ENCODE data around the gene OR2AT4.

Gene OR2AT4

GRCh38 chr11:75069473-75069872 is 27.2 kb downstream of the OR2AT4 start:
- H3K4me1 ChIP-seq (ENCODE audit: control insufficient read depth, insufficient read depth, low read length): no peaks in the 10 kb centered on the region
- no peaks in the 10 kb centered on the region for H3K27me3 ChIP-seq (ENCODE audit: control insufficient read depth, insufficient read depth, low read length, poor library complexity, severe bottlenecking)
- 98% methylated on average over 4 of the region's 4 CpGs for WGBS, 2 experiments
- no peak overlapping the region for H3K4me3 ChIP-seq (ENCODE audit: insufficient read depth, low read depth, low read length)
- no peaks in the 10 kb centered on the region for H3K9me3 ChIP-seq (ENCODE audit: control insufficient read depth, low read length)
- no peak overlapping the region for H3K27ac ChIP-seq (ENCODE audit: insufficient read depth, low read depth, low read length, poor library complexity, severe bottlenecking)
- no peaks in the 10 kb centered on the region for H3K36me3 ChIP-seq (ENCODE audit: control insufficient read depth, insufficient read depth, low read length)

- Histone ChIP-seq H3K27me3 (ENCODE audit: control insufficient read depth, insufficient read depth, low read length, poor library complexity, severe bottlenecking) (no peaks in the 10 kb centered on the region), H3K9me3 (ENCODE audit: control insufficient read depth, low read length) (no peaks in the 10 kb centered on the region), H3K4me3 (ENCODE audit: insufficient read depth, low read depth, low read length) (no peak overlapping the region), H3K27ac (ENCODE audit: insufficient read depth, low read depth, low read length, poor library complexity, severe bottlenecking) (no peak overlapping the region), H3K4me1 (ENCODE audit: control insufficient read depth, insufficient read depth, low read length) (no peaks in the 10 kb centered on the region), H3K36me3 (ENCODE audit: control insufficient read depth, insufficient read depth, low read length) (no peaks in the 10 kb centered on the region)
Measured at GRCh38 chr11:75068993-75069392, 27.7 kb downstream of the OR2AT4 start.

- Histone ChIP-seq H3K4me3 (ENCODE audit: insufficient read depth, low read depth, low read length) (no peak overlapping the region), H3K36me3 (ENCODE audit: control insufficient read depth, insufficient read depth, low read length) (no peaks in the 10 kb centered on the region), H3K27me3 (ENCODE audit: control insufficient read depth, insufficient read depth, low read length, poor library complexity, severe bottlenecking) (no peaks in the 10 kb centered on the region), H3K9me3 (ENCODE audit: control insufficient read depth, low read length) (no peaks in the 10 kb centered on the region), H3K4me1 (ENCODE audit: control insufficient read depth, insufficient read depth, low read length) (no peaks in the 10 kb centered on the region), H3K27ac (ENCODE audit: insufficient read depth, low read depth, low read length, poor library complexity, severe bottlenecking) (no peak overlapping the region)
Measured at GRCh38 chr11:75068559-75068958, 28.1 kb downstream of the OR2AT4 start.

- 84 to 88% methylated on average over 7 of the region's 7 CpGs for WGBS, 2 experiments
- Histone ChIP-seq H3K4me3 (ENCODE audit: insufficient read depth, low read depth, low read length) (no peak overlapping the region), H3K36me3 (ENCODE audit: control insufficient read depth, insufficient read depth, low read length) (no peaks in the 10 kb centered on the region), H3K27ac (ENCODE audit: insufficient read depth, low read depth, low read length, poor library complexity, severe bottlenecking) (no peak overlapping the region), H3K4me1 (ENCODE audit: control insufficient read depth, insufficient read depth, low read length) (no peaks in the 10 kb centered on the region), H3K9me3 (ENCODE audit: control insufficient read depth, low read length) (no peaks in the 10 kb centered on the region), H3K27me3 (ENCODE audit: control insufficient read depth, insufficient read depth, low read length, poor library complexity, severe bottlenecking) (no peaks in the 10 kb centered on the region)
Measured at GRCh38 chr11:75066061-75066460, 30.6 kb downstream of the OR2AT4 start.

GRCh38 chr11:75063741-75064314 is 32.8 kb downstream of the OR2AT4 start:
- Histone ChIP-seq H3K4me1 (ENCODE audit: control insufficient read depth, insufficient read depth, low read length) (no peaks in the 10 kb centered on the region), H3K27ac (ENCODE audit: insufficient read depth, low read depth, low read length, poor library complexity, severe bottlenecking) (no peak overlapping the region), H3K4me3 (ENCODE audit: insufficient read depth, low read depth, low read length) (no peak overlapping the region), H3K9me3 (ENCODE audit: control insufficient read depth, low read length) (no peaks in the 10 kb centered on the region), H3K27me3 (ENCODE audit: control insufficient read depth, insufficient read depth, low read length, poor library complexity, severe bottlenecking) (no peaks in the 10 kb centered on the region), H3K36me3 (ENCODE audit: control insufficient read depth, insufficient read depth, low read length) (no peaks in the 10 kb centered on the region)
- WGBS, 2 experiments: 79 to 83% methylated on average over 3 of the region's 3 CpGs

GRCh38 chr11:75059299-75059698 is 37.4 kb downstream of the OR2AT4 start:
- no peak overlapping the region for H3K27ac ChIP-seq (ENCODE audit: insufficient read depth, low read depth, low read length, poor library complexity, severe bottlenecking)
- H3K4me3 ChIP-seq (ENCODE audit: insufficient read depth, low read depth, low read length): no peak overlapping the region
- no peaks in the 10 kb centered on the region for H3K4me1 ChIP-seq (ENCODE audit: control insufficient read depth, insufficient read depth, low read length)
- H3K9me3 ChIP-seq (ENCODE audit: control insufficient read depth, low read length): no peaks in the 10 kb centered on the region
- H3K36me3 ChIP-seq (ENCODE audit: control insufficient read depth, insufficient read depth, low read length): no peaks in the 10 kb centered on the region
- no peaks in the 10 kb centered on the region for H3K27me3 ChIP-seq (ENCODE audit: control insufficient read depth, insufficient read depth, low read length, poor library complexity, severe bottlenecking)

- no peak overlapping the region for H3K4me3 ChIP-seq (ENCODE audit: insufficient read depth, low read depth, low read length)
- H3K27me3 ChIP-seq (ENCODE audit: control insufficient read depth, insufficient read depth, low read length, poor library complexity, severe bottlenecking): no peaks in the 10 kb centered on the region
- H3K9me3 ChIP-seq (ENCODE audit: control insufficient read depth, low read length): no peaks in the 10 kb centered on the region
- no peaks in the 10 kb centered on the region for H3K4me1 ChIP-seq (ENCODE audit: control insufficient read depth, insufficient read depth, low read length)
- H3K27ac ChIP-seq (ENCODE audit: insufficient read depth, low read depth, low read length, poor library complexity, severe bottlenecking): no peak overlapping the region
- WGBS, 2 experiments: 96 to 98% methylated on average over 1 to 2 of the region's 3 CpGs
- H3K36me3 ChIP-seq (ENCODE audit: control insufficient read depth, insufficient read depth, low read length): no peaks in the 10 kb centered on the region
Measured at GRCh38 chr11:75056814-75057213, 39.9 kb downstream of the OR2AT4 start.

GRCh38 chr11:75055511-75055910 is 41.2 kb downstream of the OR2AT4 start:
- H3K27me3 ChIP-seq (ENCODE audit: control insufficient read depth, insufficient read depth, low read length, poor library complexity, severe bottlenecking): no peaks in the 10 kb centered on the region
- 95 to 98% methylated on average over 4 to 6 of the region's 6 CpGs for WGBS, 2 experiments
- H3K27ac ChIP-seq (ENCODE audit: insufficient read depth, low read depth, low read length, poor library complexity, severe bottlenecking): no peak overlapping the region
- no peaks in the 10 kb centered on the region for H3K4me1 ChIP-seq (ENCODE audit: control insufficient read depth, insufficient read depth, low read length)
- H3K4me3 ChIP-seq (ENCODE audit: insufficient read depth, low read depth, low read length): no peak overlapping the region
- no peaks in the 10 kb centered on the region for H3K9me3 ChIP-seq (ENCODE audit: control insufficient read depth, low read length)
- H3K36me3 ChIP-seq (ENCODE audit: control insufficient read depth, insufficient read depth, low read length): no peaks in the 10 kb centered on the region

GRCh38 chr11:75052457-75052856 is 44.2 kb downstream of the OR2AT4 start:
- WGBS, 2 experiments: 22 to 30% methylated on average over 1 of the region's 1 CpG
- no peaks in the 10 kb centered on the region for H3K4me1 ChIP-seq (ENCODE audit: control insufficient read depth, insufficient read depth, low read length)
- no peak overlapping the region for H3K4me3 ChIP-seq (ENCODE audit: insufficient read depth, low read depth, low read length)
- no peaks in the 10 kb centered on the region for H3K9me3 ChIP-seq (ENCODE audit: control insufficient read depth, low read length)
- no peak overlapping the region for H3K27ac ChIP-seq (ENCODE audit: insufficient read depth, low read depth, low read length, poor library complexity, severe bottlenecking)
- H3K36me3 ChIP-seq (ENCODE audit: control insufficient read depth, insufficient read depth, low read length): no peaks in the 10 kb centered on the region
- H3K27me3 ChIP-seq (ENCODE audit: control insufficient read depth, insufficient read depth, low read length, poor library complexity, severe bottlenecking): no peaks in the 10 kb centered on the region

- Histone ChIP-seq H3K4me3 (ENCODE audit: insufficient read depth, low read depth, low read length) (no peak overlapping the region), H3K9me3 (ENCODE audit: control insufficient read depth, low read length) (no peaks in the 10 kb centered on the region), H3K36me3 (ENCODE audit: control insufficient read depth, insufficient read depth, low read length) (no peaks in the 10 kb centered on the region), H3K27me3 (ENCODE audit: control insufficient read depth, insufficient read depth, low read length, poor library complexity, severe bottlenecking) (no peaks in the 10 kb centered on the region), H3K27ac (ENCODE audit: insufficient read depth, low read depth, low read length, poor library complexity, severe bottlenecking) (no peak overlapping the region), H3K4me1 (ENCODE audit: control insufficient read depth, insufficient read depth, low read length) (no peaks in the 10 kb centered on the region)
- WGBS, 2 experiments: 95 to 96% methylated on average over 5 of the region's 5 CpGs
Measured at GRCh38 chr11:75051043-75051442, 45.6 kb downstream of the OR2AT4 start.

GRCh38 chr11:75050516-75050915 is 46.2 kb downstream of the OR2AT4 start:
- WGBS, 2 experiments: 90 to 93% methylated on average over 4 of the region's 4 CpGs
- Histone ChIP-seq H3K27ac (ENCODE audit: insufficient read depth, low read depth, low read length, poor library complexity, severe bottlenecking) (no peak overlapping the region), H3K4me1 (ENCODE audit: control insufficient read depth, insufficient read depth, low read length) (no peaks in the 10 kb centered on the region)

More at GRCh38 chr11:75050516-75050915, 46.2 kb downstream of the OR2AT4 start:
- no peaks in the 10 kb centered on the region for H3K27me3 ChIP-seq (ENCODE audit: control insufficient read depth, insufficient read depth, low read length, poor library complexity, severe bottlenecking)
- H3K9me3 ChIP-seq (ENCODE audit: control insufficient read depth, low read length): no peaks in the 10 kb centered on the region
- no peaks in the 10 kb centered on the region for H3K36me3 ChIP-seq (ENCODE audit: control insufficient read depth, insufficient read depth, low read length)
- no peak overlapping the region for H3K4me3 ChIP-seq (ENCODE audit: insufficient read depth, low read depth, low read length)

All from ectodermal cell (in vitro differentiated cells).